IPS-18a (cell line): Measurements from ENCODE around the gene CLASP1.
"Not testable (repeated sequence)": the region's sequence is repeated elsewhere in the genome, so short reads cannot be mapped to it uniquely, and the experiment has no call there.

Experiments used
- H3K27ac ChIP-seq: one replicate; pipeline ENCODE4 v1.5.1; 2013; ENCODE audit warnings: low read length
- H3K27me3 ChIP-seq: one replicate; pipeline ENCODE4 v1.6.1; 2013; ENCODE audit warnings: mild to moderate bottlenecking, low read length; ENCODE audit not compliant: control insufficient read depth, insufficient read depth
- H3K36me3 ChIP-seq: one replicate; pipeline ENCODE4 v1.6.1; 2013; ENCODE audit warnings: low read depth, low read length; ENCODE audit not compliant: control insufficient read depth
- H3K4me1 ChIP-seq: one replicate; pipeline ENCODE4 v1.6.1; 2013; ENCODE audit warnings: low read depth, low read length; ENCODE audit not compliant: control insufficient read depth
- H3K4me3 ChIP-seq: one replicate; pipeline ENCODE4 v1.5.1; 2013; ENCODE audit warnings: low read length
- H3K9ac ChIP-seq: one replicate; pipeline ENCODE4 v1.6.1; 2013; ENCODE audit warnings: mild to moderate bottlenecking, low read length, moderate library complexity
- H3K9me3 ChIP-seq: one replicate; pipeline ENCODE4 v1.6.1; 2013; ENCODE audit warnings: low read depth, low read length; ENCODE audit not compliant: control insufficient read depth

The CLASP1 gene

DNA sequence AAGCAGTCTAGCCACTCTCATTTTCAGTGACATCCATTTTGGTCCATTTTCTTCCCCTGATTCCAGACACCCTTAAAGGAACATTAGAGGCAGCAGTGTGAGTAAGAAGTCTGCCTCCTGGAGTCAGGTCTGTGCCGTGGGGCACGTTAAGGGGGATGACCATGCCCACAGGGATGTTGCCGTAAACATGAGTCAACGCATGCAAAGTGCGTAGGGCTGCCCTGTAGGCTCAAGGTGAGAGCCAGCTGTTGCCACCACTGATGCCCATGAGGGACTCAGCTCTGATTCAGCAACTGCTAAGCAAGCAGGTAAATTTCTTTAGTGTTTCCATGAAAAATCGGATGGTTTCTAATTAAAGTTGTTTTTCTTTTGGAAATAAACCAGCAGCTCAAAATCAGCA lies 302.9 kb downstream of the CLASP1 start:
- H3K4me1 ChIP-seq = no peaks in the 10 kb centered on the region
- no peak overlapping the region for H3K27ac ChIP-seq
- H3K27me3 ChIP-seq = no peaks in the 10 kb centered on the region
- H3K4me3 ChIP-seq = no peak overlapping the region
- no peak overlapping the region for H3K9ac ChIP-seq
- peaks cover 48% of the 10 kb centered on the region for H3K36me3 ChIP-seq
- no peaks in the 10 kb centered on the region for H3K9me3 ChIP-seq

DNA sequence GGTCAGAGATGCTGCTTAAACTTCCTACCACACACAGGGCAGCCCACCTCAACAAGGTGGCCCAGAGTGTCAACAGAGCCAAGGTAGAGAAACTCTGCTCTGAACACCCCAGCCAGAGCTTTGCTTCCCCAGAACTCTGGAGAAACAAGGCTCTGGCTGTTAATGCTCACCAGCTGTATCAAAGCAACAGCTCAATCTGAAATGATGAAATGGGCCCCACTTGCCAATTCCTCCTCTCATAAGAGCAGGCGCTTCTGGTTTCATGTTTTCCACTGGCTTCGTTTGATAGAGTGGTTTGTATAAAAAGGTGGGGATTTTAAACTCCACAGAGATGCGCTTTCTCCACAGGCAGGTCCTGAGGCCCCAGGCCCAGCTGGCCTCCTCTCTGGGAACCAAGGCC lies 303.4 kb downstream of the CLASP1 start:
- Histone ChIP-seq H3K4me1 (no peaks in the 10 kb centered on the region), H3K4me3 (no peak overlapping the region), H3K9me3 (no peaks in the 10 kb centered on the region), H3K27me3 (no peaks in the 10 kb centered on the region), H3K36me3 (peaks cover 43% of the 10 kb centered on the region), H3K27ac (no peak overlapping the region), H3K9ac (no peak overlapping the region)

DNA sequence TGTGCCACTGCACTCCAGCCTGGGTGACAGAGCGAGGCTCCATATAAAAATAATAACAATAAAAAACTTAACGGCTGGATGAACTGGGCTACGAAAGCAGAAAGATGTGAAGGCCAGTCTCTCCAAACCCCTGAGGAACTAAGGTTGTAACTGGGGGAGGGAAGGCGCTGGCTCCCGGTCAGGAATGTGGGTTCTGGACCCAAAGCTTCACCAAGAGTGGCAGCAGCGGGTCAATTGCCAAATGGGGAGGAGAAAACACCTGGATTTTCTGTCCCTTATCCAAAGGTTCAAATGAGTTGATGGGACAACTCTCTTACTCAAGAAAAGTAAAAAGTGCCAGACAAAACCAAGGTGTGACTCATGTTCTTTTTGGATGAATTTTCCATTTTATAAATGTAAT lies 304.2 kb downstream of the CLASP1 start:
- H3K9ac ChIP-seq = no peak overlapping the region
- no peaks in the 10 kb centered on the region for H3K4me1 ChIP-seq
- H3K36me3 ChIP-seq = peaks cover 42% of the 10 kb centered on the region
- no peaks in the 10 kb centered on the region for H3K9me3 ChIP-seq
- no peaks in the 10 kb centered on the region for H3K27me3 ChIP-seq
- H3K27ac ChIP-seq = no peak overlapping the region
- no peak overlapping the region for H3K4me3 ChIP-seq

DNA sequence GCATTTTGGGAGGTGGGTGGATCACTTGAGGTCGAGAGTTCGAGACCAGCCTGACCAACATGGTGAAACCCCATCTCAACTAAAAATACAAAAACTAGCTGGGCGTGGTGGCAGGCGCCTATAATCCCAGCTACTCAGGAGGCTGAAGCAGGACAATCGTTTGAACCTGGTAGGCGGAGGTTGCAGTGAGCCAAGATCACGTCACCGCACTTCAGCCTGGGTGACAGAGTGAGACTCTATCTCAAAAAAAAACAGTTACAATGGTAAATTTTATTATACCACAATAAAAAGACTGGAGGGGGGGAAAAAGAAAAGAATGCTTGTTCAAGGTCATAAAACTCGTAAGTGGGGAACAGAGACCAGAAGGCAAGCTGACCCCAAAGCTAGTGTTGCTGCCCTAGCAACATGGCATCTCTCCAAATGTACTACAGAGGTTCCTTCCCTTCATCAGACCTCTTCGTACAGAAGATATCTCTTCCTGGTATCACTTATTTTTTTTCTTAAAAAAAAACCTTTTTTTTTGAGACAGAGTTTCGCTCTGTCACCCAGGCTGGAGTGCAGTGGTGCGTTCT lies 305.3 kb downstream of the CLASP1 start:
- not testable (repeated sequence) for H3K4me3 ChIP-seq, H3K4me1 ChIP-seq, H3K27me3 ChIP-seq, H3K27ac ChIP-seq, H3K9ac ChIP-seq, H3K9me3 ChIP-seq
- H3K36me3 ChIP-seq = peaks cover 40% of the 10 kb centered on the region

DNA sequence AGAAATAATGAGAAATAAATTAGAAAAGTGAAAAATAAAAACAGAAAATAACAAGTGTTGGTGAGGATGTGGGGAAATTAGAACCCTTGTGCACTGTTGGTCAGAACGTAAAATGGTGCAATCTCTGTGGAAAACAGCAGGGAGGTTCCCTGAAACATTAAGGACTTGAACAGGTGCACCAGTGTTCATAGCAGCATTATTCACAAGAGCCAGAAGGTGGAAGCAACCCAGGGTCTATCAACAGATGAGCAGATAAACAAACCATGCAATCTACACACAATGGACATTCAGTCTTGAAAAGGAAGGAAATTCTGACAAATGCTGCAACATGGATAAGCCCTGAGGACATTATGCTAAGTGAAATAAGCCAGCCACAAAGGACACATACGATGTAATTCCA lies 306.1 kb downstream of the CLASP1 start:
- Histone ChIP-seq H3K36me3 (peaks cover 35% of the 10 kb centered on the region), H3K9ac (no peak overlapping the region), H3K9me3 (no peaks in the 10 kb centered on the region), H3K4me3 (no peak overlapping the region), H3K4me1 (no peaks in the 10 kb centered on the region), H3K27me3 (no peaks in the 10 kb centered on the region), H3K27ac (no peak overlapping the region)

DNA sequence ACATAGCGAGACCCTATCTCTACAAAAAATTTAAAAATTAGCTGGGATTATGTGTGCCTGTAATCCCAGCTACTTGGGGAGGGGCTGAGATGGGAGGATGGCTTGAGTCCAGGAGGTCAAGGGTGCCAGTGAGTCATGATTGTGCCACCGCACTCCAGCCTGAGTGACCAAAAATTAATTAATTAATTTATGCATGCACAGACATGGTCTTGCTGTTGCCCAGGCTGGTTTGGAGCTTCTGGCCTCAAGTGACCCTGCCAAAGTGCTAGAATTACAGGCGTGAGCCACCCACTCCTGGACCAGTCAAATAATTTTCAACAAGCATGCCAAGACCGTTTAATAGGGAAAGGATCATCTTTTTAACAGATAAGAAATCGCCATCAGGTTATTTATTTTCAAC lies 306.5 kb downstream of the CLASP1 start:
- Histone ChIP-seq H3K36me3 (peaks cover 30% of the 10 kb centered on the region), H3K4me3 (no peak overlapping the region)

DNA sequence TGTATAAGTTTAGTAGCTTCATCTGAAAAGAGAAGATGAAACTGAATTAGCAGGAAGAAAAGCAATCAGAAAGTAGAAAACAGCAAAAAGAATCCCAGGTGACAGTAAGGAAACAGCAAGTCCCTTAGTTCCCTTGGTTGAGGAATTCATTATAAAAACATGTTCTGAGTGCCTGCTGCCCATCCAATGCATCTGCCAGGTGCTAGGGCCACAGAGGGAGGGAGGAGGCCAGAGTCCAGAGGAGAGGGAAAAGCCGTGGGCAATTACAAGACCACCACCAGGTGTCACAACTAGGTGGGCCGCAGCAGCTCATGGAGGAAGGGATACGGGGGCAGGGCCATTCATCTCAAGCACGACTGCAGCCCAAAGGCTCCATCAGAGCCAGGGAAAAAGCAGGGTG lies 308.3 kb downstream of the CLASP1 start:
- no peaks in the 10 kb centered on the region for H3K27me3 ChIP-seq
- H3K4me3 ChIP-seq = no peak overlapping the region
- no peaks in the 10 kb centered on the region for H3K9me3 ChIP-seq
- peaks cover 4% of the 10 kb centered on the region for H3K4me1 ChIP-seq
- H3K27ac ChIP-seq = no peak overlapping the region
- no peak overlapping the region for H3K9ac ChIP-seq
- peaks cover 17% of the 10 kb centered on the region for H3K36me3 ChIP-seq

More for the DNA sequence above, 306.5 kb downstream of the CLASP1 start:
- no peaks in the 10 kb centered on the region for H3K9me3 ChIP-seq
- no peaks in the 10 kb centered on the region for H3K27me3 ChIP-seq
- no peaks in the 10 kb centered on the region for H3K4me1 ChIP-seq
- H3K9ac ChIP-seq = no peak overlapping the region
- no peak overlapping the region for H3K27ac ChIP-seq

DNA sequence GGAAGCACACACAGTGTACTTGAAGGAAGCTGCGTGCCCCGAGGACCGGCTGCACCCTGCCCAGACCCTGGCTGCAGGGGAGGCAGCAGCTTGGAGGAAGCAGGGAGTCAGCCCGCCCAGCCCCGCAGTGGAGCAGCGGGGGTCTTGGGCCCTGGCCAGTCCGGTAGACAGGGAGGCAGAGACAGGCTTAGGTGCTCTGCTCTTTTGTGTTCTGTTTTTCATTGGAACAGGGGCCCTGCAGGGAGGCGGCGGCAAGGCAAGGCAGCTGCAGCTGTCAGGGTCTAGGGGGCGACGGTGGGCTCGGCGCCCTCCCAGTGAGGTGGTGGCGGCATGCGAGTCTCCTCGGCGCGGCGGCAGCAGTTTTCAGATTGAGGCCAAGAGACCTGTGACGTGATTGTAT lies 311.0 kb downstream of the CLASP1 start:
- peaks cover 10% of the 10 kb centered on the region for H3K36me3 ChIP-seq
- peaks cover 13% of the 10 kb centered on the region for H3K4me1 ChIP-seq
- no peaks in the 10 kb centered on the region for H3K27me3 ChIP-seq
- H3K9me3 ChIP-seq = no peaks in the 10 kb centered on the region
- H3K27ac ChIP-seq = no peak overlapping the region
- no peak overlapping the region for H3K4me3 ChIP-seq
- H3K9ac ChIP-seq = no peak overlapping the region

DNA sequence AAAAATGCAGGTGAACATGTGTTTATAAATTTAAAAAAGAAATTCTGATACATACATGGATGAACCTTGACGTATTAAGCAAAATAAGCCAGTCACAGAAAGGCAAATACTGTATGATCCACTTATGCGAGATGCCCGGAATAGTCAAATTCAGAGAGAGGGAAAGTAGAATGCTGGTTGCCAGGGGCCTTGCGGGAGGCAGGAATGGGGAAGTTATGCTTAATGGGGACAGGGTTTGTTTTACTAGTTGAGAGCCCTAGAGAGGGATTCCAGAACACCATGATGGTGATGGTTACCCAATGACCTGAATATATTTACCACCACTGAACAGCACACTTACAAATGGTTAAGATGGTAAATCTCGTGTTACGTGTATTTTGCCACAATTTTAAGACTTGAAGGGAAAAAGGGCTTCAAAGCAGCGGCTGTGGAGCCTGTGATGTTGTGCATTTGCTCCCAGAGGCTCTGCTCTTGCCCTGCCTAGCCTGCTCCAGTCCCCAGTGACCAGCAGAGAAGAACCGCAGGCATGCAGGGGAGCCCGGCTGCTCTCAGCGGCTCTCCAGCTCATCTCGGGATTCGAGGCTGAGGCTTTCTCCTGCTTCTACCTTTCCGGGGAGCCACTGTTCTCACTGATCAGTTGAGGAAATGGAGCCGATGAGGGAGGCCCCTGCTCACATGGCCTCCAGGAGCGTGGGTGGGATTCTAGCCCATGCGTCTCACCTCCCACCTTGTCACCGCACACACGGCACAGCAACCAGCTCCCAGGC lies 312.6 kb downstream of the CLASP1 start:
- H3K4me3 ChIP-seq = no peak overlapping the region
- no peak overlapping the region for H3K27ac ChIP-seq
- H3K9ac ChIP-seq = no peak overlapping the region
- peaks cover 10% of the 10 kb centered on the region for H3K36me3 ChIP-seq
- H3K9me3 ChIP-seq = no peaks in the 10 kb centered on the region
- H3K4me1 ChIP-seq = peaks cover 13% of the 10 kb centered on the region
- H3K27me3 ChIP-seq = no peaks in the 10 kb centered on the region

DNA sequence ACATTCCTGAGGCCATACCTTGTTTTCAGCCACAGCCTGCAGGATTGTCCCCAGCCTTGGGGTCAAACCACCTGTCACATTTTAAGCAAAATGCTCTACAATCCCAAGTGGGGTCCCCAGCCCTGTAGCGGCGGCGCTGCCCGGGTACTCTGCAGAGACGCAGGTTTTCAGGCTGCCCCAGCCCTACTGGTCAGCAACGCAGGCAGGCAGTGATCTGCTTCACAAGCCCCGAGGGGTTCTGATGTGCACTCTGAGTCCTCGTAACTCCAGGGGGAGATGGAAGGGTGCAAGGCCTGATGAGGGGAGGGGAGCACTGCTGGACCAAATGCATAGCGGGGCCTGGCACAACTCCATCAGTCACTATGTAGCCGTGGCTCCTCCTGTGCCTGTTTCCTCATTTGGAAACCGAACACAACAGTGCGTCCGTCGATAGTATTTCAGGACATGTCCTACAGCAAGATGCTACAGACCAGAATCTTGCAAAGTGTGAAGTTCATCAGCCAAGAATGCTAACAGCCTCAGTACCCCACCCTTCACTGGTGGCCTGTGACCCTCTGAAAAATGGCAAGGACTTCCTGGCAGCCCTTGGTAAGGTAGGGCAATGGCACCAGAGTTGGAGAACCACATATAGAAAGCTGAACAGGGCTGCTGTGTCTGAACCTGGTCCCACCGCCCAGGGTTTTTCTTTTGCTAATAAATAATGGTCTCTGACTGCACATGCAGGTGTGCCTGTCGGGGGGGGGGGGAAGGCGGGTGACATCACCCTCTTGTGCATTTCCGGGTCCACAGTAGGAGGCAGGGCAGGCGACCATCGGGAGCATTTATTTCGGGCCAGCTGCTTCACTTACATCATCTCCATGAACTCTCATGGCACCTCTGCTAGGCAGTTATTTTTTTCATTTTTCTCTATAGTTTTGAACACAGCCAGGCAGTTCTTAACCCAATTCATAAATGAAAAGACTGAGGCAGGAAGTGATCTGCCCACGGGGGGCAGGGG lies 313.7 kb downstream of the CLASP1 start:
- no peaks in the 10 kb centered on the region for H3K27me3 ChIP-seq
- no peak overlapping the region for H3K9ac ChIP-seq
- H3K4me1 ChIP-seq = peaks cover 13% of the 10 kb centered on the region
- H3K27ac ChIP-seq = no peak overlapping the region
- H3K9me3 ChIP-seq = no peaks in the 10 kb centered on the region
- H3K36me3 ChIP-seq = peaks cover 9% of the 10 kb centered on the region
- H3K4me3 ChIP-seq = no peak overlapping the region

DNA sequence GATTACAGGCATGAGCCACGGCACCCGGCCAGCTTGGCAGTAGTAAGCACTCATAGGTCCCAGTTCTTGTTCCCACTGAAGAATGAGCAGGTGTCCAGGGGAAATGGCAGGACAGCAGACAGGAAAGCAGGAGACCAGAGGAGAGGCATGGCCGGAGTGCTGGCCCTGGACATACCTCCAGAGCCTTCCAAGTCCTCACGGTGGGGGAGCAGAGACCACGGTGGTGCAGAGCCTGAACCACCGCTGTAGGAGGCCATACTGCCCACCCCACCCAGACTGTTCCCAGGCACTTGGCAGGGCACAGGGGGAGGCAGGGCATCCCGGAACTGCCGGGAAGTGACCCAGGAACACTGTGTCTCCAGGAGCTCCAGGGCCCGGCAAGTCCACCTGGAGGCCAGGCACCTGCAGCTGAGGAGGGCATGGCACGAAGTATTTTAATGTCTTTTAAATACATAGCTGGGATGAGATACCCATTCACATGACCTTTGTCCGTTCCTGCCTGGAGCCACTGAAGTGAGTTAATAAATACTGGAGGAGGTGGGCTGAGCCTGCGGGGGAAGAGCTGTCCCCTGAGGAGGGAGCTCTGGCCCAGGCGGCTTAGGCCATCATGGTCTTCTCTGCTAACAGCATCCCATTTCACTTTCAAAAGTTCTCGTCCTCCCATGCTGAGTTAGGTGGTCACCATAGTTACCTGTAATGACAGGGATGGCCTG lies 314.5 kb downstream of the CLASP1 start:
- Histone ChIP-seq H3K27me3 (no peaks in the 10 kb centered on the region), H3K4me1 (peaks cover 13% of the 10 kb centered on the region), H3K36me3 (peaks cover under 1% of the 10 kb centered on the region), H3K27ac (no peak overlapping the region), H3K9me3 (no peaks in the 10 kb centered on the region), H3K4me3 (no peak overlapping the region), H3K9ac (no peak overlapping the region)
